HG03432 (cell line): Measurements from ENCODE around the gene OTOP2.

Experiments used
- ATAC-seq: cut with Tn5 transposase; IDR thresholded peaks from one replicate; pipeline ENCODE4 v1.9.1; 2021; ENCODE audit warnings: mild to moderate bottlenecking, moderate library complexity; ENCODE audit not compliant: unreplicated experiment

OTOP2 gene

DNA sequence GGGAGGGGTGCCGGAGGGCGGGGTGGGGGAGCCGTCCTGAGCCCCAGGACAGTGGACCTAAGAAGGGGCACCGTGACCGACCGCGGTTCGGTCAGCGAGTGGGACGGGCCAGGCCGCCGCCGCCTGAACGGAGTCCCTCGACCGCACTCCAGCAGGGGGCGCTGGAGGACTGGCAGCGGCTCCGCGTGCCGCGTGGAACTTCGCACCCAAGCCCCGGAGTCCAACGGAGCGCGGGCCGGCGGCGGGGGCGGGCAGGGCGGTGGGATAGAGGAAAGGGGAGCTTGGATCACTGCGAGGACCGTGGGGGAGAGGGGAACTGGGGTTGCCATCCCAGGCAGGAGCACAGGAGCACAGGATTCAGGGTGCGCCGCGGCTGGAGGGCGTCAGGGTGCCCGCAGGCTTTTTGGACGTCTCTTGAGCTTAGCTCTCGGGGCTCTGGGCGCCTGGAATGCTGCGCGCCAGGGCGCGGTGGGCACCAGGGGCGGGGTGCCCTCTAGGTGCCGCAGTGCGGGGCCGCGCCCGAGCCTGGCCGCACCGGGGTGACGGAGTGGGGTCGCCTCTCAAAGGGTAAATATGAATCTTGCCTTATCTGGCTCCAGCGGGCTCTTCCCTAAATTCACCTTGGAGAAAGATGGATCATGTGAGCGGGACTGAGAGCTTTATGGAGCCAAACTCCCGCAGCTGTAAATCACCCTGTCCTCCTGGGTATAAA lies 379 bp upstream of the OTOP2 start:
- ATAC-seq: no peak

DNA sequence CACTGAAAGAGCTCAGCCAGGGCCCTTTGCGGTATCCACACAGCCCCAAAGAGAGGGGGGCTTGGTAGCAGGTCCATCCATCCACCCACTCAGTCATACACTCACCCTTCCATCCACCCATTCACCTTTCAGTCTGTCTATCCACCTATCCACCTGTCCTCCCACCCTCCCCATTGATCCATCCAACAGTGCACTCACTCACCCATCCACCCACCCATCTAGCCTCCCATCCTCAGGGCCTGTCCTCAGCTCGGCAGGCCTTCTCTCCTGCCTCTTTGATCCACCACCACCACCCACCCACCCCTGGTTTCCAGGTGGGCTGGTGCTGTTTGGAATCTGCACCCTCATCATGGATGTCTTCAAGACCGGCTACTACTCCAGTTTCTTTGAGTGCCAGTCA lies 1.2 kb downstream of the OTOP2 start:
- no peak for ATAC-seq

DNA sequence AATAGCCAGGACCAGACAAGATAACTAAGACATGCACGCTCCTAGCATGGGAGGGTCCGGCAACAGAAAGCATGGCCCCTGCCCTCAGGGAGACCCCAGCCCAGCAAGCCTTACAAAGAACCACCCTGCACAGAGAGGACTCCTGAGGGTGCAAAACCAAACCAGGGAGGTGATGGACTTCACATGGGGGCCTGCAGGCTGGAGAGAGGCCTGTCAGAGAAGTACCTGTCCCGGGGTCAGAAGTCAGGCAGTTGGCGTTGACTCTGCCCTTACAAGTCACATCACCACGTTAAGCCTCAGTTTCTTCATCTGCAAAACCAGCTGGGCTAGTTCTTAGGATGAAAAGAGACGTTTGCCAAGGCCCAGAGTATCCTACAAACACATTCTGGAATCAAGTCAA lies 4.7 kb downstream of the OTOP2 start:
- ATAC-seq: no peak

DNA sequence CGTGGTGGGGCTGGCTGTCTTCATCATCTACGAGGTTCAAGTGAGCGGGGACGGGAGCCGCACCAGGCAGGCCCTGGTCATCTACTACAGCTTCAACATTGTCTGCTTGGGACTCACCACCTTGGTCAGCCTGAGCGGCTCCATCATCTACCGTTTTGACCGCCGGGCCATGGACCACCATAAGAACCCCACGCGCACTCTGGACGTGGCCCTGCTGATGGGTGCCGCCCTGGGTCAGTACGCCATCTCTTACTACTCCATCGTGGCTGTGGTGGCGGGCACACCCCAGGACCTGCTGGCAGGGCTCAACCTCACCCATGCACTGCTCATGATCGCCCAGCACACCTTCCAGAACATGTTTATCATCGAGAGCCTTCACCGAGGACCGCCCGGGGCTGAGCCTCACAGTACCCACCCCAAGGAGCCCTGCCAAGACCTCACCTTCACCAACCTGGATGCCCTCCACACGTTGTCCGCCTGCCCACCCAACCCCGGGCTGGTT lies 6.5 kb downstream of the OTOP2 start:
- ATAC-seq: no peak

DNA sequence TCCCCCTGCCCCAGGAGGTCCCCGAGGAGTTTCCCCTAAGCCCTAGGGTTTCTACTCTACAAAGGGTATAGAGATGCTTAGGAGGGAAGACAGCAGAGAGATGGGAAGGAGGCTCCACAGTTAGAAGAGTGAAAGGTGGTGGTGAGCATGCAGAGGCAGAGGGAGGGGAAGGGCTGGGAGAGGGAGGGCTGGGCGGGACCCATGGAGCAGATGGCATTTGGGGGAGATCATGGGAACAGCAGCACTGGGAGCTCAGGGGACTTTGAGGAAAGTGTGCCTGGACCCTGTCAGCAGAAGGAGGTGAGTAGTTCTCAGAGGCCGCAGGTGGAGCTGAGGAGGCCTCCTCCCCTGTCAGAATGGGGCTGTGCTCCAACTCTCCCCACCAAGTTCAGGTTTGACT lies 11.0 kb downstream of the OTOP2 start:
- ATAC-seq: no peak

DNA sequence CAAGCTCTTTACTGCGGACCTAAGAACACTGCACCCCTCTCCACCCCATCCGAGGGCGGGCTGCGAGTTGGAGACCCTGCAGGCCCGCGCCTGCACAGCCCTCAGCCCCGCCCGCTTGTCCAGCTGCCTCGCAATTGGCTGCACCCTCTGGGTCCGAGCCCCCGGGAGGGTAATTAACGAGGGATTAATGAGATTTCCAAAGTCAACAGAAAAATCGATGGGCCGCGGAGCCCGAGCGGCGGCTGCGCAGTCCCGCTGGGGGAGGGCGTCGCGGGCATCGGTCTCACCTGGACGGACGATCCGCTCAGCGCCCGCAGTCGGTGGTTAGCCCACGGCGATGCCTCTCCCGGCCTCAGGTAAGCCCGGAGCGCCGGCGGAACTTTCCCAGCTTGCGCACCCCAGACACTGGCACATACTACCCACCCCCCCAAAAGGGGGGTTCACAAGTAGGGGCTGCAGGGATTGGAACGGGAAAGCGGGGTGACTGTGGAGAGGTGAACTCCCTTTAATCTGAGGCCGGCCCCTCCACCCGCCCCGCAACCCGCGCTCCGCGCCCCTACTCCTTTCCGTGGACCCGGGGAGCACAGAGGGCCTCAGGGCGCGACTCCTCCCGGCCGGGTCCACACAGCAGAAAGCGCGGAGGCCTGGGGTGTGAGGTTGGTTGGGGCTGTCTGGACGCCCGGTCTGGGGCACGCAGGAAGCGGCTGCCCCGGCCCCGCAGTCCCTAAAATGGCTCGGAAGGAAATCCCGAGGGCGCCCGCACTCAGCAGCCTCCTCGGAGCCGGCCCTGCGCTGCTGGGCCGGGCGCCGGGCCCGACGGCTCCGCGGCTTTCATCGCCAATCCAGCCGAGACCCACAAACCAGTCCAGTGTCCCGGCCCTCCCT lies 11.8 kb downstream of the OTOP2 start, which contains the start of gene OTOP3:
Gene OTOP3, plus strand, starts transcription at position 314 of the 885 bp plus-strand sequence. Its CDS starts 24 bp downstream, at position 338.
- ATAC-seq: no peak

DNA sequence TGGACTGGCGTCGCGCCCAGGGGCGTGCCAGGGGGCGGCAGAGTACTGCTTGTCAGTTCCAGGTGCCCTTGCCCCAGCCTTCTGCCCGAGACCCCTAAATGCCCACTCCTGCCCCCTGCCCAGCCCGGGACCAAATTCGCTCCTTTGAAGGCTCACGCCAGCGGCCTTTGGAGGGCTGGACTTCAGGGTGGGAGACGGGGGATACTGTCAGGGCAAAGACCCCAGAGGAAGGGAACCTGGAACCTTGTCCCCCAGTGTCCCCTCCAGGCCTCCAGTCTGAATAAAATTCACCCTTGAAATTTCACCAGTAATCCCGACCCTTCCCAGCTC lies 12.4 kb downstream of the OTOP2 start:
- ATAC-seq: no peak

DNA sequence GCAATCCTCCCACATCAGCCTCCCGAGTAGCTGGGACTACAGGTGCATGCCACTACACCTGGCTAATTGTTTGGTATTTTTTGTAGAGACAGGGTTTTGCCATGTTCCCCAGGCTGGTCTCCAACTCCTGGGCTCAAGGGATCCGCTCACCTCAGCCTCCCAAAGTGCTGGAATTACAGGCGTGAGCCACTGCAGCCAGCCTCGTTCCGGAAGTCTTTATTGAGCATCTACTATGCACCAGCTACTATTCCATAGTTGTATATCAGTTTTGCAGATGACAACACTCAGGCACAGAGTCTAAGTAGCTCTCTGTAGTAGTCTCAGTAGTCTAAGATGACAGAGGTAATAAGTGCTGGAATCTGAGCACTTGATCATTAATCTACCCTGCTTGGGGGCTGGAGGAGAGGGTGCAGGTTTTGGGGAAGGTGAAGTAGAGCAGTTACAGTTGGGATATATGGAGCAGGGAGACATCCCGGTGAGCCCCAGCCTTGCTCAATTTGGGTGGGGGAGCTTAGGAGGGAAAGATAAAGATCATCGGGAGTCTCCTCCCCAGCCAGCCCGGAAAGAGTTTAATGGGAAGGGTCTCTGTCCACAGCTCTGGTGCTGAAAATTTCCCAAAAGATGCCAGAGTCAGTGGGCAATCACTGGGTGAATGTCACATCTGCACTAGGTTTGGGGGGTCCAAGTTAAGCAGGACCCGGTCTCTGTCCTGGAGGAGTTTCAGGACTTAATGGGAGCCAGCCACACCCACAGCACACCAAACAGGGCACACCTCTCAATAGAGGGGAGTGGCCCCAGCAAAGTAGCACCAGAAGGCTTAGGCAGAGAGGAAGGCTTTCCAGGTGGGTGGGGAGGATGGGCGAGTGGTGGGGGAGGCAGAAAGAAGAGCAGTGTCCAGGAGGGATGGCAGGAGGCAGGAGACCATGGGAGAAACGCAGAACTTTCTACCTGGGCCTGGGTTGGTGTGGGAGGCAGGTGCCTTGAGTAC lies 13.3 kb downstream of the OTOP2 start:
- no peak for ATAC-seq

DNA sequence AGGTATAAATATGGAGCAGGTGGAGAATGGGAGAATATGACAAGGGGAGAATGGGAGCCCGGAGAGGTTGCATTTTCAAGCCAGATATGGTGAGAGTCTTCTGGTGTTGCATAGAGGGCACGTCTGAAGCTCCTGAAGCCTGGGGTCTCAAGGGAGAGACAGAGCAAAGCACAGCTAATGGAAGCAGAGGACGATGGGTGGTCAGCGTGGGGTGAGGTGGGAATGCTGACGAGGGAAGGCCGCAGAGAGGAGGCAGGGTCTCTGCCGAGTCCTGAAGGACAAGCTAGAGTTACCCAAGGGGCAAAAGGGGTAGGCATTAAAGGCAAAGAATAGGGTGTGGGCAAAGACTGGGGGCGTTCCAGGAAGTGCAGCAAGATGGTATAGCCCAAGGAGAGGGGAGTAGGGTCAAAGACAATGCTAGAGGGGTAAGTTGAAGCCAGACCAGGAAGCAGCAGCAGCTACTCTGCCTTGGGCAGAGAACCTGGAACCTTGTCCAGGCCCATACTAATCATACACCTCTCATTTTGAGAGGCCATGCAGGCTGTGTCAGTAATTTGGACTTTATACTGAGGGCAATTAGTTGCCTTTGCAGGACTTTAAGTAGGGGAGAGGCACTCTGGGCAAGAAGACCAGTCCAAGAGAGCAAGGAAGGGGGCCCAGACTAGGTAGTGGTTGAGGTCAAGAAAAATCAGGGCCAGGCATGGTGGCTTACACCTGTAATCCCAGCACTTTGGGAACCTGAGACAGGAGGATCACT lies 14.3 kb downstream of the OTOP2 start:
- no peak for ATAC-seq

DNA sequence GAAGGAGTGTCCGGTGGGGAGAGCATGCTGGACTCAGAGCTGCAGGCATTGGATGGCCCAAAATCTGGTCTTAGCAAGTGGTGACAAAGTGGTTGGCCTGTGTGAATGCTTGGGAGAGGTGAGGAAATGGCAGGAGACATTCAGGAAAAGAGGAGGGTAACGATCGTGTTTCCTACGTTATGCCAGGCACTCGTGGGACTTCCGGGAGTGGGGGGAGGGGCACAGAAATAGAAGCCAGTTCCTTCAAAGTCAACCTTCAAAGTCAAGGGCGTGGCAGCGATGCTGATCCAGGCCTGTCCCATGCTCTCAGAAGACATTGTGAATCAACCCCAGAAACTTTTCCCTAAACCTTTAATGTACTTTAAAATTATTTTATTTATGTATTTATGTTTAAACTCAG lies 15.5 kb downstream of the OTOP2 start:
- ATAC-seq: no peak

DNA sequence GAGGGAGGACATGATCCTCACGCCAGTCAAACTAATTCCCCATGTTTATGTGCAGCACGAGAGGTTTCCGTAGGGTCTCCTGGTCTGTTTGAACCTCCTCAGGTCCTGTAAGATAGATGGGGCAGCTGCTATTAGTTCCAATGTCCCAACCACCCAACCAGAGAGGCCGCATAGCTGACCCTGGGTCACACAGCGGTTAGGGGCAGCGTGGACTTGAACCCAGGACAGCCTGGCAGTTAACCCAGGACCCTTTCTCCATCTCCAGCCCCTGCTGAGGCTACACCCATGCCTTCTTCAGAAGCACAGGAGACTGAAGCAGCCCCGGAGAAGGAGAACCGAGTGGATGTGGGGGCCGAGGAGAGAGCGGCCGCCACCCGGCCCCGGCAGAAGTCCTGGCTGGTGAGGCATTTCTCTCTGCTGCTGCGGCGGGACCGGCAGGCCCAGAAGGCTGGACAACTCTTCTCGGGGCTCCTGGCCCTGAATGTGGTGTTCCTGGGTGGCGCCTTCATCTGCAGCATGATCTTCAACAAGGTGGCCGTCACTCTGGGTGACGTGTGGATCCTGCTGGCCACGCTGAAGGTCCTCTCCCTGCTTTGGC lies 17.2 kb downstream of the OTOP2 start:
- ATAC-seq: no peak

DNA sequence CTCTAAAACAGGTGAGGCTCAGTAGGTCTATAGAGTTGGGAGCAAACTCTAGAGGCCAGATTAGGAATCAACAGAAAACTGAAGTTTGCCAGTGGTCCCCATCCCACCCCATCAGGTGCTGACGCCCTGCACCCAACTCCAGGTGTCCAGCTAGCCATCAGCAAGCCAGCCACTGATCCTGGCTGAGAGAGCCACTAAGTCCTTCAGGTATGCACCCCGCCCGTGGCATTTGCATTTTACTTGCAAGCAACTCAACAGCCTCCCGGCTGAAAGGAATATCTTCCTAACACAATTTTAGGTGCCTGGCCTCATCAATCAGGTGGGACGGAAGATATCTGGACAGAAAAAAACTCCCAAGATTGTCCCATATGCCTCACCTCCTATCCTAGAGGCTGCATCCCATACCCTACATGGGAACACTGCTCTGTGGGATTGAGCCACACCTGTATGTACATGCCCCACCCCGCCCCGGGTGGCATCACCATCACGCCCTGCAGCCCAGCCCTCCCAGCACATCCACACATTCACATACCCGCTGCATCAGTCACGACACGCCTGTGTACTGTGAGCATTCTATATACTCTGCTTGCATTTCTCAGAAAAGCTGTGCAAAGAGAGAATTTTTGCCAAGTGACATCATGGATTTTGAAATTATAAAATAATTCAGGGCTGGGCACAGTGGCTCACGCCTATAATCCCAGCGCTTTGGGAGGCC lies 19.9 kb downstream of the OTOP2 start:
- ATAC-seq: no peak

DNA sequence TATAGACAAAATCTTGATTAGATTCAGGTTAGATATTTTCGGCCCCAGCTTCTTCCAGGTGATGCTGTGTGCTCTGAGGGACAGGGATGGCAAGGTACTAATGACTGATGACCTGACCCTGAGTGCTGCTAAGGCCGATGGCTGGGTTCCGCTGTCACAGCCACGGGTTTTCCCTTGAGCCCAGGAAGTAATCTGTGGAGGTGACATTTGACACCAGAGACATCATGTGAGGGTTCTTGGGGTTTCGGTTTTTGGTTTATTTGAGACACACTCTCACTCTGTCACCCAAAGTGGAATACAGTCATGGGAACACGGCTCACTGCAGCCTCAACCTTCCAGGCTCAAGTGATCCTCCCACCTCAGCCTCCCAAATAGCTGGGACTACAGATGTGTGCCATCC lies 21.5 kb downstream of the OTOP2 start:
- peak; percentile 69 for ATAC-seq

DNA sequence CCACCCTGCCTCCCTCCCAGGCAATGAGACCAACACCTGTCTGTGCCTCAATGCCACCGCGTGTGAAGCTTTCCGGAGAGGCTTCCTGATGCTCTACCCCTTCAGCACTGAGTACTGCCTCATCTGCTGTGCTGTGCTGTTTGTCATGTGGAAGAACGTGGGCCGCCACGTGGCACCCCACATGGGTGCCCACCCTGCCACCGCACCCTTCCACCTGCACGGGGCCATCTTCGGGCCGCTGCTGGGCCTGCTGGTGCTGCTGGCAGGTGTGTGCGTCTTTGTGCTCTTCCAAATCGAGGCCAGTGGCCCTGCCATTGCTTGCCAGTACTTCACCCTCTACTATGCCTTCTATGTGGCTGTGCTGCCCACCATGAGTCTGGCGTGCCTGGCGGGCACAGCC lies 22.6 kb downstream of the OTOP2 start:
- no peak for ATAC-seq

DNA sequence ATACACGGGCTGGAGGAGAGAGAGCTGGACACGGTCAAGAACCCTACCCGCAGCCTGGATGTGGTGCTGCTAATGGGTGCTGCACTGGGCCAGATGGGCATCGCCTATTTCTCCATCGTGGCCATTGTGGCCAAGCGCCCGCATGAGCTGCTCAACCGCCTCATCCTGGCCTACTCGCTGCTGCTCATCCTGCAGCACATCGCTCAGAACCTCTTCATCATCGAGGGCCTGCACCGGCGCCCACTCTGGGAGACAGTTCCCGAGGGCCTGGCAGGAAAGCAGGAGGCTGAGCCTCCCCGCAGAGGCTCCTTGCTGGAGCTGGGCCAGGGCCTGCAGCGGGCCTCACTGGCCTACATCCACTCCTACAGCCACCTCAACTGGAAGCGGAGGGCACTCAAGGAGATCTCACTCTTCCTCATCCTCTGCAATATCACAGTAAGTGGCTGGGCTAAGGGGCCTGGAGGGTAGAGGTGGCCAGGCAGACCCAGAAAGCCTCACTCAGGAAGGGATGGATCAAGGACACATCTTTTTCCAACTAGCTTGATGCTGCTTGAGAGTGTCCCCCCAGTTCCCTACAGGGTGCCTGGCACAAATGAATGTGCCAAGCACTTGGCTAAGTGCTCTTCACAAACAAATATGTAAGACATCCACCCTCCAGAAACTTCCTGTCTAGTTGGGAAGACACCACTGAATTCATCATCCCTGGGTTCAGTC lies 23.1 kb downstream of the OTOP2 start:
- no peak for ATAC-seq

DNA sequence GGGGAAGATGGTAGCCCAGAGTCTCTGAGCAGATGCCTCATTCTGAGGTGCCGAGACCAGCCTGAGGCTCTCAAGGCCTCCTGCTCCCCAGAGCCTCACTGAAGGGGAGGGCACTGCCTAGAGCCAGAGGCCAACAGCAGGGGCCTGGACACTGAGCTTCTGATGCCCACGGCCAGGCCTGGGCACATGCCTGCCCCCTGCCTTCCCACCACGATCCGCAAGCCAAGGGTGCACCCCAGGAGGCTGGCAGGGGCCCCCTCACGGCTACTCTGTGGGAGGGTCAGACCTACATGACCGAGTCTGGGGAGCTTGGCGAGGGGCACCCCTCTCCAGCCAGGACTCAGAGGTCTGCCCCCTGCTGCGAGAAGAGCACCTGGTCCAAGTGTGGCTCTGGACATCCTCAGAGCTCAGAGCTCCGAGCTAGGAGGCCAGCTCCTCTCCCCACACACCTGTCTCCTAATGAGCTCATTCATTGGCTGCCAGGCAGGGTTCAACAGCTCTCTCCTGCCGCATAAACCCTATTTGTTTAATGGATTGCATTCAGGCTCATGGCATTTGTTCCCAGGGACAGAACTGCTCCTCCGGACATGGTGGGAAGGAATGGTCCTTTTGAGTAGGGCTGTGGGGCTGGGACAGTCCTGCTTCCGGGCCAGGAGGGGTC lies 25.5 kb downstream of the OTOP2 start:
- no peak for ATAC-seq

DNA sequence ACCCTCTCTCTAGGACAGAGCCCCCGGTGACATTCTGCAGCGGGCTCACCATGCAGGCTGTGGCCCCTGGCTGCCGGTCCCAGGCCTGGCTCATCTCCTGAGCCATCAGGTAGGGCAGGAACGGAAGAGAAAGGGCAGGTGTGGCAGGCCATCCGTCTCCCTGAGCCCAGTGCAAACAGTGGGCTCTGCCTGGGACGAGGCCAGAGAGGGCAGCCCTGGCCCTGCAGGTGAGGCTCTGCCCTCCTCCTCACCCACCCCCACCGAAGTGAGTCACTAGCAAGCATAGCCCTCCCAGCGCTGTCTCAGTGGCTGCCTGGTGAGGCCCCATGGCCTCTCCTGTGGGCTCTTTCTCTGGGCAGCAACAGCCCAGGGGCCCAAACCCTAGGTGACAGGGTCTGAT lies 26.1 kb downstream of the OTOP2 start:
- ATAC-seq: no peak

DNA sequence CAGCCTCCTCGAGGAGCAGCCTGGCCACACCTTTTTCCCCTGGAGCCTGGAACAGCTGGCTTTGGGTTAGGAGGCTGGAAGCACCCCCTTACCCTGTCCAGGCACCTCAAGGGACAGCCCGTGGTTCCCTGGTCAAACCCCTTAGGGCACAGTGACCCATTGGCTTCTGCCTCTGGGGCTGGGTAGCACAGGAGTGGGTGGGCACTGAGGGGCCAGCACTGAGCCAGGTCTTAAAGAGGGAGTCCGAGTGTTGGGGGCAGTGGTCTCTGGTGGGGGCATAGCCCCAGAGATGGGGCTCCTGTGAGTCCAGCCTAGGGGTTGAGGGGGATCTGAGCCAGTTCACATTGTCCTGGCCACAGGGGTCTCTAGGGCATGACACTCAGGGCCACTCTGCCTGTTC lies 27.0 kb downstream of the OTOP2 start:
- ATAC-seq: no peak
